ENCODE measurements around the gene TREML1. TPM values are rescaled to one million over a fixed set of nuclear protein-coding genes. Genes with fewer than 3 reads are reported as not detected.

The TREML1 gene
- total RNA-seq, 1 donor from 2014 or later, result not detected

DNA sequence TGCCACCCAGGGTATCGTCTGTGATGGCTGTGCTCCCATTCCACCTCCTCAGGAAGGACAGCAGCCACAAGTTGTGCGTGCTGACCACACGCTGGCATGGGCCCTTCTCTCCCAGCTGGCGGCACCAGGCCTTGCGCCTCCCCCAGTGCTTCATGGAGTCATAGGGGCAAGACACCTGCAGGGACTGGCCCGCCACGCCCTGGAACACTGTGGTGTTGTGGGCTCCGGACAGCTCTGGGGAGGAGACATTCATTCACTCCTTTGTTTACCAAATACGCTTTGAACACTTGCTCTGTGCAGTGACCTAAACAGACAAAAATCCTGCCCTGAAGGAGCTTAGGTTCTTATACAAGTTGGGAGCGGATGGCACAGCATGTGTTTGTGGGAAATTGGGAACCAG, 7.2 kb upstream of the TREML1 start:
- H3K9me3 ChIP-seq, result no peaks in the 10 kb centered on the region
- TF ChIP-seq CTCF (IDR thresholded peaks at IDR 0.05), result no peak
- intact Hi-C loops (cut with DNase I), result no loop called here
- H3K4me1 ChIP-seq, result no peaks in the 10 kb centered on the region
- H3K36me3 ChIP-seq, result no peaks in the 10 kb centered on the region
- no peak overlapping the region for H3K27ac ChIP-seq
- no peak overlapping the region for H3K4me3 ChIP-seq
- no peaks in the 10 kb centered on the region for H3K27me3 ChIP-seq
- DNase-seq (ENCODE audit: low spot score in 2 of 2), result no peak

GRCh38 chr6:41160933-41161332, 6.8 kb upstream of the TREML1 start:
- DNase-seq (ENCODE audit: low spot score in 2 of 2), result no peak
- Histone ChIP-seq H3K4me1 (no peaks in the 10 kb centered on the region), H3K27me3 (no peaks in the 10 kb centered on the region), H3K36me3 (no peaks in the 10 kb centered on the region), H3K27ac (no peak overlapping the region), H3K9me3 (no peaks in the 10 kb centered on the region), H3K4me3 (no peak overlapping the region)
- intact Hi-C loops (cut with DNase I), result no loop called here
- no peak for TF ChIP-seq CTCF (IDR thresholded peaks at IDR 0.05)

DNA sequence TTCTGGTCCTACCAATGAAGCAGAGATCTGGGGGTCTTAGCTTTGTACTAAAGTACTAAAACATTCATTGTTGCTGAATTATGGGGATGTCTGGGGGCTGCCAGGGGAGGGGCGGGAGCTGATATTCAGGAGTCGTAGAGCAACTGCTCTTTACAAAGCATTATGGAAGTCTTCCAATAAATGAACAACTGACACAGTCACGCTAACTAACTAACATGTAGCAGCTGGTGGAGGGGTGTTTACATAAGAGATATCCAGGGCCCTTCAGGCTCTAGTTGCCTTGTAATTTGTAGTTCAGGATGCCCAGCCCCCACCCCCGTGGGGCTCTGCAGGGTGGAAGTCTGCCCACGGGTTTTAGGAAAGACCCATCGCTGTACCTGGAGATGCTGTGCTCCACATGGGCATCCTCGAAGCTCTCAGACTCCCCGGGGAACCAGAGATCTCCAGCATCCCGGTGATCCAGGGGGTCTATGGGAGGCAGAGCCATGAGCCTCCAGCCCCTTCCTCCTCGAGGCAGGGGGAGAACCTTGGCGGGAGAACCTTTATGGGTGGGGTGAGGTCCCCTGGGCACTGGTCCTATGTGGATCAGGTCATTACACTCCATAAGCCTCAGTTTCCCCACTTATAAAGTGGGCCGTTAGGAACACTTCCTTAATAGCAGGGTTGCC, 5.4 kb upstream of the TREML1 start:
- no peaks in the 10 kb centered on the region for H3K9me3 ChIP-seq
- intact Hi-C loops (cut with DNase I), result no loop called here
- H3K27ac ChIP-seq, result no peak overlapping the region
- no peaks in the 10 kb centered on the region for H3K36me3 ChIP-seq
- no peak for DNase-seq (ENCODE audit: low spot score in 2 of 2)
- no peak overlapping the region for H3K4me3 ChIP-seq
- no peaks in the 10 kb centered on the region for H3K4me1 ChIP-seq
- H3K27me3 ChIP-seq, result no peaks in the 10 kb centered on the region
- TF ChIP-seq CTCF (IDR thresholded peaks at IDR 0.05), result no peak

- no peaks in the 10 kb centered on the region for H3K27me3 ChIP-seq
- H3K4me3 ChIP-seq, result no peak overlapping the region
- intact Hi-C loops (cut with DNase I), result no loop called here
- DNase-seq (ENCODE audit: low spot score in 2 of 2), result no peak
- H3K9me3 ChIP-seq, result no peaks in the 10 kb centered on the region
- H3K36me3 ChIP-seq, result no peaks in the 10 kb centered on the region
- TF ChIP-seq CTCF (IDR thresholded peaks at IDR 0.05), result no peak
- H3K27ac ChIP-seq, result no peak overlapping the region
- H3K4me1 ChIP-seq, result no peaks in the 10 kb centered on the region
Observed at GRCh38 chr6:41157323-41157722, 3.2 kb upstream of the TREML1 start.

GRCh38 chr6:41156771-41157170, 2.6 kb upstream of the TREML1 start:
- Histone ChIP-seq H3K4me3 (no peak overlapping the region), H3K27ac (no peak overlapping the region), H3K4me1 (no peaks in the 10 kb centered on the region), H3K27me3 (no peaks in the 10 kb centered on the region), H3K9me3 (no peaks in the 10 kb centered on the region), H3K36me3 (no peaks in the 10 kb centered on the region)
- TF ChIP-seq CTCF (IDR thresholded peaks at IDR 0.05), result no peak
- intact Hi-C loops (cut with DNase I), result no loop called here
- no peak for DNase-seq (ENCODE audit: low spot score in 2 of 2)

DNA sequence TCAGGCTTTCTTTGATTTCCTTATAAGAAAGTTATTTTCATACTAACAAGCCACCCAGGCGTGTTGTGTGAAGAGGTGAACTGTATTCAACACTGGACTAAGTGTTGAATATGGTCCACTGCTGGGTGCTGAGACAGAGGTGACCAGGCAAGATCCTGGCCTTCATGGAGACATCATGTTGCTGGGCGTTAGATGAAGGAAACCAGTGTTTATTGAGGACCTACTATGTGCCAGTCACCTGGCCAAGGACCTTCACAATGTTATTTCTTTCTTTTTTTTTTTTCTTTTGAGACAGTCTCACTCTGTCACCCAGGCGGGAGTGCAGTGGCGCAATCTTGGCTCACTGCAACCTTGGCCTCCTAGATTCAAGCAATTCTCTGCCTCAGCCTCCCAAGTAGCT, 1.9 kb upstream of the TREML1 start:
- no peak for DNase-seq (ENCODE audit: low spot score in 2 of 2)
- Histone ChIP-seq H3K4me1 (no peaks in the 10 kb centered on the region), H3K27ac (no peak overlapping the region), H3K36me3 (no peaks in the 10 kb centered on the region), H3K27me3 (no peaks in the 10 kb centered on the region), H3K9me3 (no peaks in the 10 kb centered on the region), H3K4me3 (no peak overlapping the region)
- intact Hi-C loops (cut with DNase I), result no loop called here
- no peak for TF ChIP-seq CTCF (IDR thresholded peaks at IDR 0.05)
